Measurements from ENCODE around the gene MCEMP1.

DNA sequence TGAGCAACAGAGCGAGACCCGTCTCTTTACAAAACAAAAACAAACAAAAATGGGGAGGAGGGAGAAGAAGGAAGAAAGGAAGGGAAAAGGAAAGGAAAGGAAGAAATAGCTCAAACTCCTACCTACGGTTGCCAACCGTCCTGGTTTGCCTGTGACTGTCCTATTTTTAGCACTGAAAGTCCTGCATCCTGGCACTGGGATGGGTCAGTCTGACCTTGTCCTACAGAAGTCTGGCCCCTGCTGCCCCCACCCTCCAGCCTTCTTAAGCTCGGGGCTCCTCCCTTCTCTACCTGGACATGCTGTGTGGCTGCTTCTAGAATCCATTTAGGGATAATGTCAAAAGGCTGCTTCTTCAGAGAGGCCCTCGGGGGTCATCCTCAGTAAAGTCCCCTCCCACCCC is 41.2 kb upstream of the MCEMP1 start:
- TF ChIP-seq, protein P1, sequence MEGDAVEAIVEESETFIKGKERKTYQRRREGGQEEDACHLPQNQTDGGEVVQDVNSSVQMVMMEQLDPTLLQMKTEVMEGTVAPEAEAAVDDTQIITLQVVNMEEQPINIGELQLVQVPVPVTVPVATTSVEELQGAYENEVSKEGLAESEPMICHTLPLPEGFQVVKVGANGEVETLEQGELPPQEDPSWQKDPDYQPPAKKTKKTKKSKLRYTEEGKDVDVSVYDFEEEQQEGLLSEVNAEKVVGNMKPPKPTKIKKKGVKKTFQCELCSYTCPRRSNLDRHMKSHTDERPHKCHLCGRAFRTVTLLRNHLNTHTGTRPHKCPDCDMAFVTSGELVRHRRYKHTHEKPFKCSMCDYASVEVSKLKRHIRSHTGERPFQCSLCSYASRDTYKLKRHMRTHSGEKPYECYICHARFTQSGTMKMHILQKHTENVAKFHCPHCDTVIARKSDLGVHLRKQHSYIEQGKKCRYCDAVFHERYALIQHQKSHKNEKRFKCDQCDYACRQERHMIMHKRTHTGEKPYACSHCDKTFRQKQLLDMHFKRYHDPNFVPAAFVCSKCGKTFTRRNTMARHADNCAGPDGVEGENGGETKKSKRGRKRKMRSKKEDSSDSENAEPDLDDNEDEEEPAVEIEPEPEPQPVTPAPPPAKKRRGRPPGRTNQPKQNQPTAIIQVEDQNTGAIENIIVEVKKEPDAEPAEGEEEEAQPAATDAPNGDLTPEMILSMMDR (IDR thresholded peaks at IDR 0.05), result no peak
- no peak for TF ChIP-seq POLR2A (IDR thresholded peaks at IDR 0.05)
- no peak for TF ChIP-seq POLR2AphosphoS5 (IDR thresholded peaks at IDR 0.05)
- no peak for TF ChIP-seq EP300 (IDR thresholded peaks at IDR 0.05)
